ENCODE measurements around the gene ZCWPW2. TPM values are rescaled to one million over a fixed set of nuclear protein-coding genes. Genes with fewer than 3 reads are reported as not detected.
A peak's percentile ranks its signal among the peaks of the same experiment; 100 is the strongest.

The ZCWPW2 gene
- total and polyA plus RNA-seq, 2 of the 4 experiments (the other 2 are of a cell fraction), result 0.18 to 0.24 TPM

- no peak for TF ChIP-seq CEBPB (IDR thresholded peaks at IDR 0.05; ENCODE audit: low read depth, low read length)
These were observed 1.0 kb downstream of the ZCWPW2 start (continued) for GRCh38 chr3:28349469-28350000.

GRCh38 chr3:28376424-28376823 is 27.9 kb downstream of the ZCWPW2 start:
- BruUV-seq (replicated peaks), result no TSS peak
- no peak overlapping the region for H3K56ac ChIP-seq (ENCODE audit: extremely low read depth, insufficient read depth, low read length)
- DNase-seq (peak; percentile 72), ATAC-seq (ENCODE audit: low read depth) (peak; percentile 81)
- no peak overlapping the region for H3K4me3 ChIP-seq (ENCODE audit: insufficient read depth, low read depth, low read length)
- H2AK9ac ChIP-seq (replicated peaks; ENCODE audit: low read depth, low read length, poor library complexity), result no peak overlapping the region
- H3K27me3 ChIP-seq (ENCODE audit: control insufficient read depth, insufficient read depth, low read length), result no peaks in the 10 kb centered on the region
- H3K18ac ChIP-seq (ENCODE audit: low read depth, low read length), result no peak overlapping the region
- ChIA-PET CTCF (interaction anchor here (1.1 kb wide), 1 partner anchor 9 kb away, joined by 3 read pairs; no protein-coding TSS in a partner anchor), POLR2A (ENCODE audit: unreplicated experiment) (no interaction called here)
- H4K91ac ChIP-seq (ENCODE audit: insufficient read depth, low read depth, low read length), result no peak overlapping the region
- H4K8ac ChIP-seq (ENCODE audit: low read depth in 2 of 2, low read length in 2 of 2), result no peak overlapping the region
- no peak overlapping the region for H2BK15ac ChIP-seq (ENCODE audit: low read depth, low read length)
- no peak overlapping the region for H4K5ac ChIP-seq (ENCODE audit: low read depth, low read length)
- H3K4ac ChIP-seq (ENCODE audit: low read depth, low read length), result no peak overlapping the region
- no peak overlapping the region for H2BK20ac ChIP-seq (ENCODE audit: low read depth, low read length)
- no peak overlapping the region for H3K27ac ChIP-seq (ENCODE audit: insufficient read depth, low read length)
- H3K79me1 ChIP-seq (ENCODE audit: low read depth in 1 of 2, low read length in 2 of 2), result no peaks in the 10 kb centered on the region; a peak in 1 of 4 replicates
- H2AK5ac ChIP-seq (ENCODE audit: low read depth, low read length), result no peak overlapping the region
- no CpG with 5 or more reads among the region's 4 CpGs for WGBS, 2 experiments (ENCODE audit: extremely low coverage in 2 of 2, insufficient read length in 1 of 2)
- H3K9me1 ChIP-seq (ENCODE audit: insufficient read depth, low read length), result no peaks in the 10 kb centered on the region
- in situ Hi-C loops (cut with MboI; ENCODE audit: low sequenced_read_pairs), result no loop called here
- H4K20me1 ChIP-seq (ENCODE audit: insufficient read depth, low read length), result no peaks in the 10 kb centered on the region
- H3K9ac ChIP-seq (ENCODE audit: low read depth, low read length), result no peak overlapping the region
- no peak overlapping the region for H2BK120ac ChIP-seq (ENCODE audit: low read depth, low read length)
- no peak overlapping the region for H3K23ac ChIP-seq (ENCODE audit: low read depth, low read length)
- H3K9me3 ChIP-seq (ENCODE audit: control insufficient read depth, insufficient read depth, low read length), result no peaks in the 10 kb centered on the region
- no peaks in the 10 kb centered on the region for H3K36me3 ChIP-seq (ENCODE audit: control insufficient read depth, insufficient read depth, low read length)
- H2BK5ac ChIP-seq (ENCODE audit: low read depth, low read length, poor library complexity, severe bottlenecking), result no peak overlapping the region
- no peaks in the 10 kb centered on the region for H3K4me1 ChIP-seq (ENCODE audit: control insufficient read depth, insufficient read depth, low read length)
- TF ChIP-seq CEBPB (IDR thresholded peaks at IDR 0.05; ENCODE audit: low read depth, low read length) (peak; percentile 82), SMC3 (IDR thresholded peaks at IDR 0.05; ENCODE audit: low read depth, low read length) (no peak)
- intact Hi-C loops (cut with micrococcal nuclease), result no loop called here
- dilution Hi-C loops (cut with HindIII; ENCODE audit: low sequenced_read_pairs, unreplicated experiment), result no loop called here
- H2AFZ ChIP-seq (replicated peaks; ENCODE audit: low read length, poor library complexity), result no peak overlapping the region
- peak overlapping the region; percentile 45; the same call in 1 of the 2 replicates for H3K4me2 ChIP-seq (ENCODE audit: low read depth, low read length)
- no peak overlapping the region for H3K14ac ChIP-seq (replicated peaks; ENCODE audit: low read depth, low read length)

Data from IMR-90 (cell line).